ENCODE results near the gene EMID1.

EMID1 gene

DNA sequence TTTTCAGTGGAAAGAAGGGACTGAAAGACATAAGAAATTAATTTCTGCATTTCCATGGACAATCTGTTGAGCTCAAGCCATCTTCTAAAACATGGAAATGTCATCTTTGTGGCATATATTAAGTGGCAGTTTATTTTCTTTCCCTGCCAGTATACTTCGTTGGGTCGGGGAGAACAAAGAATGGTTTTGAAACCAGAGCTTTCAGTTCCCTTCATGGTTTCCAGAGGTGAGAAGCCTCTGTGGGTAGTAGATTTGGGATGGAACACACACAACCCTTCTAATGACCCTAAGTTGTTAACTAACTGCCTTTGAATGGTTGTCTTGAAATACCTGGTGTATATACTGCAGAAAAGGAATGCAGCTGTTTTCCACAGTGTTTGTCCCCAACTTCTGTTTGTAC, 83.1 kb downstream of the EMID1 start:
- no peak for DNase-seq (ENCODE audit: low read depth in 4 of 4, low spot score in 1 of 4)

DNA sequence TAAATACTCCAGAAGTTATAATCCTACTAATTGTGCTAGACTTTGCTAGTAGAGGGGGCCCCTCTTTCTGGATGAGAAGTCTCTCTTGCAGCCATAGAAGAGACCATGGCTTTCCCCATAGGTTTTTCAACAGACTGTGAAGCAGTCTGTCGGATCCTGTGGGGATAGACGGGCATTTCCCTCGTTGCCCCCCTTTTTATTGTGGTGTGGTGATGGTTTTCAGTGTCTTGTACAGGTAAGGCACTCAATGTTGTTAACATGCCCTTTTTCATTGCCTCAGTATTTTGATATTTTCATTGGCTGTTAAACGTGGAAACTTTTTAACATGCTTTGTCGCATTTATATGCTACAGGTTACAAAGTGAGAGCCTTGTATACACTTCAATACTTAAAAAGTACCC, 84.4 kb downstream of the EMID1 start:
- no peak for DNase-seq (ENCODE audit: low read depth in 4 of 4, low spot score in 1 of 4)

DNA sequence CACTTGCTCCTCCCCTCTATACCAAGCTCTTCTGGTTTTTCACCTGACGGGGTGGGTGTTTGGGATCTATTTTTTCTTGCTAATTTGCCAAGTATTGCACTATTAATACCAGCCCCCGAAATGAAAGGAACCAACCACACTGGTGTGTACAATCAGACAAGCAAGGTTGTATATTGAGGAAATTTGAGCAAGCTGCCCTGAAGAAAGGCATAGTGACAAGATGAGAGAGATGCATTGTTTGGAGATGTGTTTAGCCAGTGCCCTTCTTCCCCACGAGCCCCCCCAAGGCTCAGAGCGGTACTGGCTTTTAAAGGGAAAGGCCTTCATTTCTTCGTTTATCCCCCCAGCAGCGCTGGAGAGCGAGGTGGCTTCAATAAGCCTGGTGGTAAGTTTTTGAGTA, 85.5 kb downstream of the EMID1 start:
- no peak for DNase-seq (ENCODE audit: low read depth in 4 of 4, low spot score in 1 of 4)

DNA sequence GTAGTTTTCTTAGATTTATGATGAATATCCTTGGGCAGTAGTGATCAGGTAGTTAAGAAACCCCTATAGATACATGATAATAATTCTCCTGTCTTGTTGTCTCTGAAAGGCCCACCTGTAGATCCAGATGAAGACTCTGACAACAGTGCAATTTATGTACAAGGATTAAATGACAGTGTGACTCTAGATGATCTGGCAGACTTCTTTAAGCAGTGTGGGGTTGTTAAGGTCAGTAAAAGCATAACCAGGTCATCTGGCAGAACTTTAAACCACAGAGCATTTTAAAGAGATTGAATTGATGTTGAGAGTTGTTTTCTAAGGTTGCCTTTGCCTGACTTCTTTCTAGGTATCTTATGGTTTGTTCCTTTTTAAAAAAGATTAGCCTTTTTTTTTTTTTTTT, 86.7 kb downstream of the EMID1 start:
- no peak for DNase-seq (ENCODE audit: low read depth in 4 of 4, low spot score in 1 of 4)

DNA sequence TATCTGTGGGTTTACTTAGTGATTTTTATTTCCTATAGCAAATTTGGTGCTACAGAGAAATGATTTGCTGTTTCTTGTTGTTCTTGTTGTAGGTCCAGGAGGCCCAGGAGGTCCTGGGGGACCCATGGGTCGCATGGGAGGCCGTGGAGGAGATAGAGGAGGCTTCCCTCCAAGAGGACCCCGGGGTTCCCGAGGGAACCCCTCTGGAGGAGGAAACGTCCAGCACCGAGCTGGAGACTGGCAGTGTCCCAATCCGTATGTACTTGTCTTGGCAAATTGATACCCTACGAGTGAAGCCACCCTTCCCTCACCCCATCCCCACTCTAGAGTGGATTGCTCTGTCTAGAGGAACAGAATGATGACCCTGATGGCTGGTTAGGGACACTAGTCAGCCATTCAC, 92.9 kb downstream of the EMID1 start:
- DNase-seq (ENCODE audit: low read depth in 4 of 4, low spot score in 1 of 4): no peak

DNA sequence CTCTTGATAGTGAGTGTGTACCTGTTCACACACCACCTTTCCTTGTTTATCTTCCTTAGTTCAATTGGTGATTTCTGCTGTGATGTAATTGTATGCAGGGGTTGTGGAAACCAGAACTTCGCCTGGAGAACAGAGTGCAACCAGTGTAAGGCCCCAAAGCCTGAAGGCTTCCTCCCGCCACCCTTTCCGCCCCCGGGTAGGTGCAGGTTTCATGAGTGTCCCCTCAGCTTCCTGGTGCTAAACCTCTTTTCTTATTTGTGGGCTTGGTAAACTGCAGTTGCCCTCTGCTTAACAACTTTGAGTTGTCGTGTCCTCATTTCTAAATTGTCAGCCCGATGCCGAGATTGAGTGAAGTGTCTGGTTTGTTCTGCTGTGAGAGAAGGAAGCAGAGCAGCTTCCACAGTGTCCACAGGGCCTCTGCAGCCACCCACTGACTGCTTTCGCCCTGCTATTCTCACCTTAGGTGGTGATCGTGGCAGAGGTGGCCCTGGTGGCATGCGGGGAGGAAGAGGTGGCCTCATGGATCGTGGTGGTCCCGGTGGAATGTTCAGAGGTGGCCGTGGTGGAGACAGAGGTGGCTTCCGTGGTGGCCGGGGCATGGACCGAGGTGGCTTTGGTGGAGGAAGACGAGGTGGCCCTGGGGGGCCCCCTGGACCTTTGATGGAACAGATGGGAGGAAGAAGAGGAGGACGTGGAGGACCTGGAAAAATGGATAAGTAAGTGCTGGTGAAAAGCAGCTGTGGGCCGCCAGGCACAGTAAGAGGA, 93.6 kb downstream of the EMID1 start:
- DNase-seq (ENCODE audit: low read depth in 4 of 4, low spot score in 1 of 4): no peak

DNA sequence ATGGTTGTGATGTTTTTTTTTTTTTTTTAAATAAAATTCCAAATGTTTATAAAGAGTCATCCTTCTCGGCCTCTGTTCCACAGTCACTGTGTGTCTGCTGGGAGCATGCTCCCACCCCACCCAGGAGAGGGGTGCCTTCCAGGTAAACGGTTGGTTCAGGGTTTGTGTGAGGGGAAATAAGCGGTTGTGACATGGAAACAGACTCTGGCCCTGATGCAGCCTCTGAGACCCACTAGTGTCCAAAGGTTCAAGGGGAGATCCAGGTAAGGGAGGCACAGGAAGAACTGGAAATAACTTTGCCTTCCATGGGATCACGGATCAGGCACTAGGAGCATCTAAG, 94.7 kb downstream of the EMID1 start:
- no peak for DNase-seq (ENCODE audit: low read depth in 4 of 4, low spot score in 1 of 4)

DNA sequence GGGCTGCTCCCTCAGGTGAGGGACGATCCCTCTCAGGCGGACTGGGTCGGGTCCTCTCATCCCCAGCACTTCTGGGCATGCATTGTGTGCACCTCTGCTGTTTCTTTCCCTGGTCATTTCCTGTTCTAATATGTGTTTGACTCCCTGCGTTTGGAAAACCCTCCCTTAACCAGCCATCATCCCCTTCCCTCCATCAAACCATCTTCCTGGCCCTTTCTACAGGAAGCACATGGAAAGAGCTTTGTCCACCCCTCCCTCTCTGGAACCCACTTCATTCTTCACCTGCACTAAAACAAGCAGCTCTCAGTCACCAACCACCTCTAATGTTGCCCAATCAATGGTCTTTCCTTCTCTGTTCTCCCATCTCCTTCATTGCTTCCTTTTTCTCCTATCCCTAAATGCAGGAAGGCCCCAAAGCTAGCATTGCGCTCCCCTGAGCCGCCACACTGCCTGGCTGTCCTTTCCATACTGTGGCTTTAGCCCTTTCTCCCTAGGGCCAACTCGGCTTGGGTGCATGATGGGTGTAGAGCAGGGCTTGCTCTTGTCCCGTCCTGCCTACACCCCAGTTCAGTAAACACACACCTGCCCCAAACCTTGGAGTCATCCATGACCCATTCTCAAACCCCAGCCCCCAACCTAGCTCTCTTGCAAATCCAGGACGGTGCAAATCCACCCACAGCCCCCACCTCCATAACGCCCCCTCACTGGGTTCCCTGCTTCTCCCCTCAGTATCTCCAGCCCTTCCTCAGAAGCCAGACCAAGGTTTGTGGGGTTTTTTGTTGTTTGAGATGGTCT, 95.3 kb downstream of the EMID1 start:
- no peak for DNase-seq (ENCODE audit: low read depth in 4 of 4, low spot score in 1 of 4)

DNA sequence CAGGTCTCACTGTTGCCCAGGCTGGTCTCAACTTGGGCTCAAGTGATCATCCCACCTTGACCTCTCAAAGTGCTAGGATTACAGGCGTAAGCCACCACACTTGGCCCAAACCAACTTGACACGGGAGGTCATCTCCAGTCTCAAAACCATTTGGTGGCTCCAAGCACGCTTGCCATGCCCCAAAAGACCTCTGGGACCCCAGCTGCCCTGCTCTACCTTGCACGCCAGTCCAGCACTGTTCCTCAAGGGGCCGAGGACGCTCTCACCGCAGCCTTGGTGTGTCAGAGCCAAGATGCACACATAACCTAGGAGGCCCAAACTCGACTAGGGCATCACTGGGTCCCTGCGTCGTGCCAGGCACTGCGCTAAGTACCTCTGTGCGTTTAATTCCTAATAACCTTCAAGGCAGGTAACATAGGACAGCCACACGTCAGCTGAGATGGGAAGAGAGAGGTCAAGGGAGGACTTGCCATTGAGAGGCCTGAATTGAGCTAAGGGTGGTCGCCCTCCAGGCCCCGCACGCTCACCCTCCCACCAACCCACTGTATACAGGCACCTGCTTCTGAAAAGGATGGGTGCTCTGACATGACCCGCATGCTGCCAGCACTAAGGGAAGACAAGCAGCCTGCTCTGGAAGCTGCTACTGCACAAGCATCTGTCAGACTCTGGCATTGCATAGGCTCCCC, 96.2 kb downstream of the EMID1 start:
- no peak for DNase-seq (ENCODE audit: low read depth in 4 of 4, low spot score in 1 of 4)

DNA sequence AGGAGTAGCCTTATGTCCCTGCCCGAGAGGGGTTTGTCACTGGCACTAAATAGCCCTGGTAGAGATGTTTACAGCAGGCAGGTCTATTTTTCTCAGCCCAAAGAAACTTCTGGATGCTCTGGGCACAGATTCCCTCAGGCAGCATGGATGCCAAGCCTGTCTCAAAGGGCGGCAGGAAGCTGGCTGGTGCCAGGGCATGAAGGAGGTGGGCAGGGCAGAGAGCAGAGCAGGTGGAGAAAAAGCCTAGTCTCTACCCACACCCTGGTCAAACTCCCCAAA, 96.6 kb downstream of the EMID1 start:
- DNase-seq (ENCODE audit: low read depth in 4 of 4, low spot score in 1 of 4): no peak

DNA sequence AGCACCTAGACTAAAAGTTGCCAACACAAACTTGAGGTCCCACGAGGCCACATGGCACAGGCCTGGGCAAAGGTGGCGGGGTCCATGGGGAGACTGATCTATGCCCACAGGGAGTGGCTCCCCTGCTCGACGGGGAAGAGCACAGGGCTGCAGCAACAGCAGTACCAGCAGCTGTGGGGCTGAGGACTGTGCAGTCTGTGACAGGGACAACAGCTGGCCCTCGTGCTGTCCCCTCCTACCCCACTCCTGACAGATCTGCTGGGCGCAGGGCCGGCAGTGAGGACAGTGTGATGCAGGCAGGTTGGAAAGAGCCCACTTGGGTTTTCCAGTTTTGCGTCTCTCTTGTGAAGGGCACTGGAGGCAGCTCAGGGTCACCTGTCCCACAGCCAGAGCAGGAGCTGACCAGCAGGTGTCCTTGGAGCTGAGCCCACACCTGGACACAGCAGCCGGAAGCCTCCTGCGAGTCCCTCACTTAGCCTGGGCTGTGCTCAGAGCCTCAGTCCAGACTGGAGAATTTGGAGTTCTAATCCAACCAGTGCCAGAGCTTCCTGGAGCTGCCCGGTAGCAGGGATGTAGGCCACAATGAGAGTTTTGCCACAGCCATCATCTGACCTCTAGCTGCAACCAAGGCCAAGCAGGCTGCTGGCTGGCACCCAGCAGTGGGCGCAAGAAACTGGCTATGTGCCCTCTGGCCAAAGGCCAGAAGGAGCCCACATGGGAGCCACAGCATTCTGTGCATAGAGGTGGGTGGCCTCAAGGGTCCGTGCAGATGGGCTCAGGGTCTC, 97.2 kb downstream of the EMID1 start:
- DNase-seq (ENCODE audit: low read depth in 4 of 4, low spot score in 1 of 4): no peak

DNA sequence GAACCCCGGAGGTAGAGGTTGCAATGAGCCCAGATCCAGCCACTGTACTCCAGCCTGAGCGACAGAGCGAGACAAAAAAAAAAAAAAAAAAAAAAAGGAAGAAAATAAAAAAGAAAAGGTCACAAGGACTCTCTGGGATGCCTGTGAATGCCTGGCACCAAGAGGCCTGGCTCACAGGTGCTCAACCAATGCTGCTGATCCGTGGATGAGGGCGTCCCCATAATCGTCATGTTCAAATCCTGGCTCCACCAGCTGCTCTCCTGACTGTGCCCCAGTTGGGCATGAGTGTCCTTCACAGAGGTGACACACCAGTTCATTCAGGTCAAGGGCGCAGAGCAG, 100.1 kb downstream of the EMID1 start:
- no peak for DNase-seq (ENCODE audit: low read depth in 4 of 4, low spot score in 1 of 4)

DNA sequence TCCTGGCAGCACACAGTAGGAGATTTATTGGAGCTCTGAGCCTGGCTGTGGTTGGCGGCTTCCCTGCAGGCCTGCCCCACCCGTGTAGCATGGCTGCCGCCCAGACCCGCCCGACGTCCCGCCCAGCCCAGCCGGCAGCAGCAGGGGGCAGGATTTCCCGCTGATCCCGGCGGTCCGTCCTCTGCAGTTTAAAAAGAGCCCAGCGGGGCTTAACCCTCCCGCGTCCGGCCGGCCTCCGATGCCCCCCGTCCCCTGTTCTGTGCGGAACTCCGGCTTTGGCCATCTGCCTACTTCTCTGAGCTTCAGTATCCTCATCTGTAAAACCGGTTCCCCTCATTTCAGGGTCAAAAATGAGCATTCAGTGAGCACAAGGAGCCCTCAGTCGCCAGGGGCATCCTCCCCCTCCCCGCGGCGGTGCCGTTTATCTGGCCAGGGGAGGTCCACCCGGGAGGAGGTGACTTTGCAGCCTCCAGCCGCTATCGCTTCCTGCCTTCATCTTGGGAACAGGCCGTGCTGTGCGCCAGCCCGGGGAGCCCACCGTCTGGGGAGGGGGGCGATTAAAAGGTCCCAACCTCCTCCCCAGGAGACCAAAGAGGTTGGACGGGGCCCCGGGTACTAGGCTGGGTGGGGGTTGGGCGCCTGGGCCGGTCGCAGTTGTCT, 100.6 kb downstream of the EMID1 start, which contains the start of gene GAS2L1:
TSS of gene GAS2L1 (plus strand) at position 476 of the 660 bp plus-strand sequence. CDS start 1,456 bp downstream, outside the sequence.
- peak in 1 of 4 experiments; percentile 37 for DNase-seq (ENCODE audit: low read depth in 4 of 4, low spot score in 1 of 4)

DNA sequence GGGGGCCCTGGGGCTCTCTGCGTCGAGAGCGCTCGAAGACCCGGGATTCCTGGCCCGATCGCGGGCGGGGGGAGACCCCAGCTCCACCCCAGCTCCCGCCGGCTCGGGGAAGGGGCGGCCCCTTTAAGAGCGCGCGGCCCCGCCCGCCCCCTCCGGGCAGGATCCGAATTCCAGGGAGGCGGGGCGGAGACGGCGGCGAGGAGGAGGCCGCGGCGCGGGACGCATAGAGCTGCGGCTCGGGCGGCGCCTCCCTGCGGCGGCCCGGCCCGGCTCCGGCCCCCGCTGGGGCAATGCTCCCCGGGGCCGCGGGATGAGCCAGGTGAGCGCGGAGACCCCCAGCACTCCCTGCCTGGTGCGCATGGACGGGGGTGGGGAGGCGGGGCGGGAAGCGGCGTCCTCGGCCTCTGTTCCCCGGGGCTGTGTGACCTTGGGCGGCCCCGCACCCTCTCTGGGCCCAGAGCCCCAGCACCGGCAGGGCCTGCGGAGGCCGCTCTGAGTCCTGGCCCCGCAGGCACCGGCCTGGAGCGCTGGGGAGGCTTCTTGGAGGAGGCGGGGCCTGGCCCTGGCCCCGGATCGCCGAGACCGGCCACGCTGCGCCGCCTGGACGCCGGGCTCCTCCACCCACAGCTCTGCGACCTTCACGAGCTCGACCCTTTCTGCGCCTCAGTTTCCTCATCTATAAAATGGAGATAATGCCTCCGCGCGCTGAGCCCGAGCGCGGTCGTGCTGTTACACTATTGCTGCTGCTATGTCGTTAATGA, 101.3 kb downstream of the EMID1 start:
- DNase-seq (ENCODE audit: low read depth in 4 of 4, low spot score in 1 of 4): no peak

DNA sequence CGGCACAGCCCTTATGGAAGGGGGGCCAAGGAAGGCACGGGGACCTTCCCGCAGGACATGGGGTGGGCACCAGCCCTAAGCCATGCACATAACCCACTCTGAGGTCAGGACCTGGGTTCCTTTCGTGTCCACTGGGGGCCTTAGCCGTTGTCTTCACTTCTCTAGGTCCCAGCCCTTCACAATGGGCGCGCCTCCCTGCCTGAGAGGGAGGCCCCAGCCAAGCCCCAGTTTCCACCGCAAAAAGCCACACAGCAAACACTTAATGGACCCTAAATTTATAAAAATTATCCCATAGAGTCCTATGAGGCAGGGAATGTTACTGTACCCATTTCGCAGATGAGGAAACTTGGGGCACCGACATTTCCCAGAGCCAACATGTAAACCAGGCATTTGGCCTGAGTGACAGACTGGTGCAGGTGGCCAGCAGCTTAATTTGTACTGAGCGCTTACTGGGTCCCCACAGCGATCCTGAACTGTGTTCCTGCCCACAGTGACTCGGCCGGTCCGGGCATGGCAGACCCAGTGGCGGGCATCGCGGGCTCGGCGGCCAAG, 102.0 kb downstream of the EMID1 start:
- no peak for DNase-seq (ENCODE audit: low read depth in 4 of 4, low spot score in 1 of 4)

DNA sequence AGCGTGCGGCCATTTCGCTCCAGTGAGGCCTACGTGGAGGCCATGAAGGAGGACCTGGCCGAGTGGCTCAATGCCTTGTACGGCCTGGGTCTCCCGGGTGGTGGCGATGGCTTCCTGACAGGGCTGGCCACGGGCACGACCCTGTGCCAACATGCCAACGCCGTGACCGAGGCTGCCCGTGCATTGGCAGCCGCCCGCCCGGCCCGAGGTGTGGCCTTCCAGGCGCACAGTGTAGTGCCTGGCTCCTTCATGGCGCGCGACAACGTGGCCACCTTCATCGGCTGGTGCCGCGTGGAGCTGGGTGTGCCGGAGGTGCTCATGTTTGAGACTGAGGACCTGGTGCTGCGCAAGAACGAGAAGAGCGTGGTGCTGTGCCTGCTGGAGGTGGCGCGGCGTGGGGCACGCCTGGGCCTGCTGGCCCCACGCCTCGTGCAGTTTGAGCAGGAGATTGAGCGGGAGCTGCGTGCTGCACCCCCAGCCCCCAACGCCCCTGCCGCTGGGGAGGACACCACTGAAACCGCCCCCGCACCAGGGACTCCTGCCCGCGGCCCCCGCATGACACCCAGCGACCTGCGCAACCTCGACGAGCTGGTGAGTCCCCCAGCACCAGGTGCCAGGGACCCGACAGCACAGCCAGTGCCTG, 102.6 kb downstream of the EMID1 start:
- DNase-seq (ENCODE audit: low read depth in 4 of 4, low spot score in 1 of 4): no peak

DNA sequence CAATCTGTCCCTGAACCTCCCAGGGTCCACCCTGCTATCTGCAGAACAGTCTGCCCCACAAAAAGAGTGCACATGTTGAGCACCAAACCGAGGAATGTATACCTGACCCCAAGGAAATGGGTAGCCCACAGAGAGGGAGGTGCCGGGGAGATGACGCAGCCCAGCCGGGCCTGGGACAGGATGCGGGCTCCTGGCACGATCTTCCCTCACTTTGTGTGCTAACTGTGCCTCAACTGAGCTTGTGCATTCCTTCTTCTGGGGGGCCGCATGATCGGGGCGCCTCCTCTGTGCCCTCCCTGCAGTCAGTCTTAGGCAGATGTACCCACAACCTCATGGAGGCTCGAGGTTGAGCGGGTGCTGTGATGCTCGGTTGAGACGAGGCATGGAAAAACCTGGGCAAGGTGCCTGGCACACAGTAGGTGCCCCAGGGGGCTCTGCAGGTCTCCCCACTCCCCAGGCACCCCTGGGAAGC, 103.1 kb downstream of the EMID1 start:
- DNase-seq (ENCODE audit: low read depth in 4 of 4, low spot score in 1 of 4): no peak

All from stimulated activated CD4-positive, alpha-beta T cell treated with anti-CD3 and anti-CD28 coated beads, Interleukin-1b, Interleukin-23, amount 100 ng/mL, for 24 hours (primary cell).